ENCODE measurements around the gene TMEM14C. TPM values are rescaled to one million over a fixed set of nuclear protein-coding genes. Genes with fewer than 3 reads are reported as not detected.

TMEM14C gene
- 10 to 100 TPM; 12.0 to 27.4 TPM for total RNA-seq

GRCh38 chr6:10722820-10723566 lies at the start of gene TMEM14C:
TMEM14C (plus strand) TSS chr6:10723070; CDS start chr6:10724614, 1,544 bp downstream.
- Mint-ChIP-seq H3K36me3 (peaks cover 4% of the 10 kb centered on the region), H3K4me1 (ENCODE audit: low read depth in 2 of 2) (peaks cover 36 to 66% of the 10 kb centered on the region in 2 donors), H3K9me3 (peaks cover 4% of the 10 kb centered on the region), H3K27me3 (peaks cover 4 to 23% of the 10 kb centered on the region in 2 donors), H3K27ac (peak within 1 kb of the TSS; percentile 76 to 83), H3K4me3 (peak within 1 kb of the TSS; percentile 93)
- DNase-seq (ENCODE audit: low spot score) (peak; percentile 89), ATAC-seq (peak; percentile 94 to 95)

GRCh38 chr6:10676403-10676802 lies 46.5 kb upstream of the TMEM14C start:
- H3K4me1 Mint-ChIP-seq (ENCODE audit: low read depth in 2 of 2): peaks cover 7 to 14% of the 10 kb centered on the region in 2 donors
- H3K27me3 Mint-ChIP-seq: peaks cover 9 to 16% of the 10 kb centered on the region in 2 donors
- H3K9me3 Mint-ChIP-seq: peaks cover 6% of the 10 kb centered on the region
- no peak overlapping the region for H3K27ac Mint-ChIP-seq
- ATAC-seq (no peak), DNase-seq (ENCODE audit: low spot score) (no peak)
- H3K4me3 Mint-ChIP-seq: no peak overlapping the region
- H3K36me3 Mint-ChIP-seq: peaks cover 8% of the 10 kb centered on the region

DNA sequence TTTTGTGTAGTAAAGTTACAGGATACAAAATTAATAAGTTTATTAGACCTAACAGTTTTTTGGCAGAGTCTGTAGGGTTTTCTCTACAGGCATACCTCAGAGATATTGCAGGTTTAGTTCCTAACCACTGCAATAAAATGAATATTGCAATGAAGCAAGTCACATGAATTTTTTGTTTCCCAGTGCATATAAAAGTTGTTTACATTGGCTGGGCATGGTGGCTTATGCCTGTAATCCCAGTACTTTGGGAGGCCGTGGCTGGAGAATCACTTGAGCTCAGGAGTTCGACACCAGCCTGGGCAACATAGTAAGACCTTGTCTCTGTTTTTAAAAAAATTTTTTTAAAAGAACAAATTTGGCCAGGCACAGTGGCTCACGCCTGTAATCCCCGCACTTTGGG lies 44.4 kb upstream of the TMEM14C start:
- DNase-seq (ENCODE audit: low spot score): no peak
- no peak overlapping the region for H3K4me3 Mint-ChIP-seq
- ATAC-seq: no peak
- H3K4me1 Mint-ChIP-seq (ENCODE audit: low read depth in 2 of 2): peaks cover 21 to 28% of the 10 kb centered on the region in 2 donors
- peaks cover 9 to 16% of the 10 kb centered on the region in 2 donors for H3K27me3 Mint-ChIP-seq
- no peak overlapping the region for H3K27ac Mint-ChIP-seq
- peaks cover 6% of the 10 kb centered on the region for H3K9me3 Mint-ChIP-seq
- peaks cover 10% of the 10 kb centered on the region for H3K36me3 Mint-ChIP-seq

DNA sequence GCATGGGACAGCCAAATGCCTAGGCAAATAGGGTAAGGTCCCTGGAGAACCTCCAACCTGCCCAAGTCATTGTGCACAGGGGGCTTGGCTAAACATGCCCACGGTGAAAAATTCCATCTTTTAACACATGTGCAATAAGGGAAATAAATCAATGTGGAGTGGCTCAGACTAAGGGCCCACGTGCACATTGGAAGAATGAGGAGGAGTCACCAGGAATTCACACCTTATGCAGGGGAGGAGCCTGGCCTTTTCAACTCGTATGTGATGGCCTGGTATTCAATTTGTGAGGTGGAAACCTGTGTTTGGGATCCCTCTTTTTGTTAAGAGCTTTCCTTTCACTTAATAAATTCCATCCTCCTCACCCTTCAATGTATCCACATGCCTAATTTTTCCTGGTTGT lies 41.1 kb upstream of the TMEM14C start:
- DNase-seq (ENCODE audit: low spot score) (no peak), ATAC-seq (no peak)
- Mint-ChIP-seq H3K36me3 (peaks cover 4% of the 10 kb centered on the region), H3K4me3 (no peak overlapping the region), H3K27ac (peak overlapping the region; percentile 80 to 97), H3K27me3 (peaks cover 3 to 4% of the 10 kb centered on the region in 2 donors), H3K4me1 (ENCODE audit: low read depth in 2 of 2) (peaks cover 44 to 56% of the 10 kb centered on the region in 2 donors), H3K9me3 (peaks cover 2% of the 10 kb centered on the region)

GRCh38 chr6:10682355-10682988 lies 40.4 kb upstream of the TMEM14C start:
- Mint-ChIP-seq H3K27me3 (no peaks in the 10 kb centered on the region), H3K27ac (peak overlapping the region; percentile 80 to 97), H3K36me3 (peaks cover 4% of the 10 kb centered on the region), H3K4me3 (peak overlapping the region; percentile 36), H3K4me1 (ENCODE audit: low read depth in 2 of 2) (peaks cover 43 to 56% of the 10 kb centered on the region in 2 donors), H3K9me3 (no peaks in the 10 kb centered on the region)
- ATAC-seq (no peak), DNase-seq (ENCODE audit: low spot score) (no peak)

- Mint-ChIP-seq H3K27me3 (no peaks in the 10 kb centered on the region), H3K4me3 (peak overlapping the region; percentile 76), H3K36me3 (peaks cover 4% of the 10 kb centered on the region), H3K9me3 (no peaks in the 10 kb centered on the region), H3K27ac (peak overlapping the region; percentile 80 to 97), H3K4me1 (ENCODE audit: low read depth in 2 of 2) (peaks cover 44 to 53% of the 10 kb centered on the region in 2 donors)
- ATAC-seq (peak in 1 of 2 donors; percentile 12), DNase-seq (ENCODE audit: low spot score) (no peak)
These were observed 38.3 kb upstream of the TMEM14C start for GRCh38 chr6:10684618-10685017.

DNA sequence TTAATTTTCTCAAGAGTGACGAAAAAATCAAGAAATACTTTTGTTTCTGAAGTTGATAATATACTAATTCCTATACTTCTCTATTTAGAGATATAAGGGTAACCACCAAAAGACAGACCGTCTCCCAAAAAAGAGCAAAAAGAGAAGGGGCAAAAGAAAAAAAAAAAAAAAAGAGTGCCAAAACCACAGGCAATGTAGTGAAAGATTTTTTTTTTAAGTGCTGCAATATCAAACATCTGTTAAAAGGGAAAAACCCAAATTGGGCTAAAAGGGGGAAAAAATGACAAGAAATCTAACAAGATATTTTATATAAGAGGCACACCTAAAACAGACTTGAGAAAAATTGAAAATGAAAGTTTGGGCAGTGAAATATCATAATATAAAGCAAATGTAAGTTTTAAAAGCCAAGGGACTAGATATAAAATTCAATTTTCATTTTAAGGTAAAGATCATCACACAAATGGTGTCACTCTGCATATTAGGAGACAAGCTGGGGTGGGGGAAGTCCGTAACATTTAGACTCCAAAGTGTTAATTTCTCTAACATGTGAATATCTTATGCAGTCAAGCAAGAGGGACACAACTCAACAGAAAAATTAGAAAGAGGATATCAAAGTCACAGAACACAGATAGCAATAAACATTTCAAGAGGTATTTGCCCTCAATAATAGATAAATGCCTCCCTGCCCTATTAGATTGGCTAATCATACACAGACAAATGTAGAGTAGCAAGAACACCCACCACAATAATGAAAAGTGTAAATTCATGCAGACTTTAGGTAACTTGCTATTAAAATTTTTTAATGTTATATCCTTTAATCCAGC lies 37.6 kb upstream of the TMEM14C start:
- no peaks in the 10 kb centered on the region for H3K27me3 Mint-ChIP-seq
- H3K4me1 Mint-ChIP-seq (ENCODE audit: low read depth in 2 of 2): peaks cover 42 to 51% of the 10 kb centered on the region in 2 donors
- DNase-seq (ENCODE audit: low spot score) (no peak), ATAC-seq (peak in 1 of 2 donors; percentile 66)
- no peaks in the 10 kb centered on the region for H3K9me3 Mint-ChIP-seq
- peaks cover 4% of the 10 kb centered on the region for H3K36me3 Mint-ChIP-seq
- peak overlapping the region; percentile 76 for H3K4me3 Mint-ChIP-seq
- H3K27ac Mint-ChIP-seq: peak overlapping the region; percentile 80 to 97

GRCh38 chr6:10686901-10687300 lies 36.0 kb upstream of the TMEM14C start:
- Mint-ChIP-seq H3K27ac (no peak overlapping the region), H3K4me1 (ENCODE audit: low read depth in 2 of 2) (peaks cover 44 to 47% of the 10 kb centered on the region in 2 donors), H3K4me3 (no peak overlapping the region), H3K27me3 (no peaks in the 10 kb centered on the region), H3K36me3 (no peaks in the 10 kb centered on the region), H3K9me3 (no peaks in the 10 kb centered on the region)
- DNase-seq (ENCODE audit: low spot score): no peak
- ATAC-seq: no peak

GRCh38 chr6:10687582-10687981 lies 35.3 kb upstream of the TMEM14C start:
- Mint-ChIP-seq H3K27me3 (no peaks in the 10 kb centered on the region), H3K4me3 (no peak overlapping the region), H3K27ac (no peak overlapping the region), H3K9me3 (no peaks in the 10 kb centered on the region), H3K4me1 (ENCODE audit: low read depth in 2 of 2) (peaks cover 37 to 41% of the 10 kb centered on the region in 2 donors), H3K36me3 (no peaks in the 10 kb centered on the region)
- no peak for ATAC-seq
- DNase-seq (ENCODE audit: low spot score): no peak

- peaks cover 18% of the 10 kb centered on the region for H3K36me3 Mint-ChIP-seq
- H3K4me3 Mint-ChIP-seq: no peak overlapping the region
- no peaks in the 10 kb centered on the region for H3K9me3 Mint-ChIP-seq
- ATAC-seq: no peak
- no peaks in the 10 kb centered on the region for H3K27me3 Mint-ChIP-seq
- DNase-seq (ENCODE audit: low spot score): no peak
- H3K4me1 Mint-ChIP-seq (ENCODE audit: low read depth in 2 of 2): peaks cover 30 to 31% of the 10 kb centered on the region in 2 donors
- peak overlapping the region in 1 of 2 donors; percentile 34 for H3K27ac Mint-ChIP-seq
These were observed 32.0 kb upstream of the TMEM14C start for GRCh38 chr6:10690651-10691445.

DNA sequence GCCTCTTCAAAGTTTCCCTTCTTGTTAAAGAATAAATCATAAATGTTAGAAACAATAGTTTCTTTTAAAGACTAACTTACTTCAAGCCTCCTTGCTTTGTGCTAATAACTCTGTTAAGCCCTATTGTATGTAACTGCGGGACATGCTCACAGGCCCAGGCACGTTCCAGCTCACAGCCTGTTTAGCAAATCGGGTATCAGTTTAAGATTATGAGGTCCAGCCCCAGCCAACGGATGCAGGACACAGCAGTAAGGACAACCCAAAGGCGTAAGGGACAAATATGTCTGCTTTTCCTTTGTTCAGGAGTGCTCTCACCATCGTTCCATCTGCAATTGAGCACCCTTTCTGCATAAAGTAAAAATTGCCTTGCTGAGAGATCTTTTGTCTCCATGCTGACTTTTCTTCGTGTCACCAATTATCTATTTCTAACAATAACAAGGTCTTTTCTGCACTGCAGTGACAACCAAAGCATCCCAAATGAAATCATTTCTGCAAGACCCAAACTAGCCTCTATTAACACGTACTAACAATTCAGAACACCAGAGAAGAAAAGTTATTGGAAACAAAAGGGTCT lies 29.8 kb upstream of the TMEM14C start:
- peaks cover 35 to 39% of the 10 kb centered on the region in 2 donors for H3K4me1 Mint-ChIP-seq (ENCODE audit: low read depth in 2 of 2)
- DNase-seq (ENCODE audit: low spot score) (no peak), ATAC-seq (no peak)
- H3K9me3 Mint-ChIP-seq: no peaks in the 10 kb centered on the region
- peak overlapping the region; percentile 99 to 100 for H3K27ac Mint-ChIP-seq
- H3K27me3 Mint-ChIP-seq: no peaks in the 10 kb centered on the region
- H3K36me3 Mint-ChIP-seq: peaks cover 22% of the 10 kb centered on the region
- peak overlapping the region; percentile 93 for H3K4me3 Mint-ChIP-seq

DNA sequence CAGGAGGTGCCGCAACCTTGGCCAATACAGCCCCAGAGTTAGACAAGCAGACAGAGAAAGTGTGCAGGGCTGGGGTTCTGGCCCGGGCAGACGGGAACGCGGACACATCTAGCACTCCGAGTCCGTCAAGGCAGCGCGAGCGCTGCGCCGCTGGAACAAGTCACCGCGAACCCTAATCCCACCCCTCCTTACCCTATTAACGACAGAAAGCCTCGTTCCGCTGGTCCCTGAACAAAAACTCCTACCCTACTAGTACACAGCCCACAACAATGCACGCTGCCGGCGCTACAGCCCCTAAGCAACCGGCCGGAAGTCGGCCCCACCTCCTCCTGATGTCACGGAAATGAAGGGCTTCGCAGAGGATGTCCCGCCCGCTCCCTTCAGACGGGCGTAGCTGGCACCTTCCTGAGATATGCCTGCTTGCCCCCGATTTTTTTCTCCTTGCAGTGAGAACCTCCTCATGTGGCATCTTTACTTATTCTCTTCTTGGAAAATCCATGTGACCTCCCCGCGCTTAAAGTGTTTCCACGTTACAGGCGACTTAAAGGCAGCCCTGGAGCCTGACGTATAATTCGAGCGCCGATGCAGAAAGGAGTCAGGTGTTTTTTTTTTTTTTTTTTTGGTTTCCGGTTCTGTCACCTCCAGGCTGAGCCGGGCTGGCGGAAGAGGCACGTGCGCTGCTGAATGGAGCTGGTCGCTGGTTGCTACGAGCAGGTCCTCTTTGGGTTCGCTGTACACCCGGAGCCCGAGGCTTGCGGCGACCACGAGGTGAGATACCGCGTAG lies 28.4 kb upstream of the TMEM14C start, which contains the start of the genes C6orf52 and PAK1IP1:
C6orf52 (minus strand) TSS at position 315 of the 784 bp plus-strand sequence. CDS start 7,066 bp downstream, outside the sequence.
PAK1IP1 (plus strand) TSS at position 671 of the 784 bp plus-strand sequence; CDS start at position 685, 14 bp downstream.
- Mint-ChIP-seq H3K4me3 (peak within 1 kb of the TSS; percentile 93), H3K27me3 (no peaks in the 10 kb centered on the region), H3K36me3 (peaks cover 36% of the 10 kb centered on the region), H3K27ac (peak within 1 kb of the TSS; percentile 99 to 100), H3K9me3 (no peaks in the 10 kb centered on the region), H3K4me1 (ENCODE audit: low read depth in 2 of 2) (peaks cover 43 to 49% of the 10 kb centered on the region in 2 donors)
- ATAC-seq: peak; percentile 97
- DNase-seq (ENCODE audit: low spot score): peak; percentile 94
